Mucosa of rectum (tissue), 2 donors: Measurements from ENCODE around the gene ZNF318.
A peak's percentile ranks its signal among the peaks of the same experiment; 100 is the strongest.
"Not testable (repeated sequence)": the region's sequence is repeated elsewhere in the genome, so short reads cannot be mapped to it uniquely, and the experiment has no call there.

ENCODE experiments used
- H3K27ac ChIP-seq, 2 donors: one replicate each; pipeline ENCODE4 v1.7.0; 2013; ENCODE audit warnings: inconsistent platforms in 2 of 2, low read depth in 2 of 2, low read length in 2 of 2
- H3K27me3 ChIP-seq, 2 donors: one replicate each; pipeline ENCODE4 v1.7.0; 2013; ENCODE audit warnings: low read length in 2 of 2; ENCODE audit not compliant: control insufficient read depth in 2 of 2, insufficient read depth in 2 of 2
- H3K36me3 ChIP-seq, 2 donors: one replicate each; pipeline ENCODE4 v1.7.0; 2013; ENCODE audit warnings: low read length in 2 of 2; ENCODE audit not compliant: control insufficient read depth in 2 of 2, insufficient read depth in 2 of 2
- H3K4me1 ChIP-seq, 2 donors: one replicate each; pipeline ENCODE4 v1.7.0; 2013; ENCODE audit warnings: low read length in 2 of 2, mild to moderate bottlenecking in 1 of 2; ENCODE audit not compliant: control insufficient read depth in 2 of 2, insufficient read depth in 2 of 2
- H3K4me3 ChIP-seq, 2 donors: one replicate each; pipeline ENCODE4 v1.7.0; 2013; ENCODE audit warnings: low read length in 2 of 2
- H3K9ac ChIP-seq, 2 donors: one replicate each; pipeline ENCODE4 v1.7.0; 2013; ENCODE audit warnings: low read length in 2 of 2, low read depth in 1 of 2, mild to moderate bottlenecking in 1 of 2
- H3K9me3 ChIP-seq, 2 donors: one replicate each; pipeline ENCODE4 v1.7.0; 2013; ENCODE audit warnings: low read length in 2 of 2; ENCODE audit not compliant: control insufficient read depth in 2 of 2
- donor health status: healthy.
- donor health status: Normal muscosa, but diverticular disease.

Gene ZNF318

GRCh38 chr6:43389730-43390295, 20.4 kb upstream of the ZNF318 start:
- Histone ChIP-seq H3K27ac (no peak overlapping the region), H3K9ac (no peak overlapping the region), H3K27me3 (no peaks in the 10 kb centered on the region), H3K36me3 (no peaks in the 10 kb centered on the region), H3K4me1 (no peaks in the 10 kb centered on the region), H3K4me3 (no peak overlapping the region), H3K9me3 (no peaks in the 10 kb centered on the region)

DNA sequence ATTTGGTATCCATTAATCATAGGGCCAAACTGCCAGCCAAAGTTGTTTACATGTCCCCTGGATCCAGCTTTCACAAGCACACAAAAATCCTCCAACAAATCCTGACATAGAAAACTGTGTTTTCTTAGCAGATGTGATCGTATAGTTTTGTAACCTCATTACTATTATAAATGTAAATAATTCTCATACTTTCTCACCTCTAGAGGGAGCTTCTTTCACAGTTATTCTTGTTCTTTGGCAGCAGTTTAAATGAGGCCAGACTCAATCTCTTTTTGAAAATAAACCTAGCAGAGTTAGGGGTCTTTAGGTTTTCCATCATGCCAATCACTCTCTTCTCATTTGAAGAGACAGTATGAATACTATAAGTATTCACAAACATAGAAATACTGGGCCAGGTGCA, 17.0 kb upstream of the ZNF318 start:
- no peak overlapping the region for H3K9ac ChIP-seq
- no peaks in the 10 kb centered on the region for H3K27me3 ChIP-seq
- H3K4me1 ChIP-seq = no peaks in the 10 kb centered on the region
- H3K4me3 ChIP-seq = no peak overlapping the region
- no peaks in the 10 kb centered on the region for H3K9me3 ChIP-seq
- H3K36me3 ChIP-seq = no peaks in the 10 kb centered on the region
- no peak overlapping the region for H3K27ac ChIP-seq

DNA sequence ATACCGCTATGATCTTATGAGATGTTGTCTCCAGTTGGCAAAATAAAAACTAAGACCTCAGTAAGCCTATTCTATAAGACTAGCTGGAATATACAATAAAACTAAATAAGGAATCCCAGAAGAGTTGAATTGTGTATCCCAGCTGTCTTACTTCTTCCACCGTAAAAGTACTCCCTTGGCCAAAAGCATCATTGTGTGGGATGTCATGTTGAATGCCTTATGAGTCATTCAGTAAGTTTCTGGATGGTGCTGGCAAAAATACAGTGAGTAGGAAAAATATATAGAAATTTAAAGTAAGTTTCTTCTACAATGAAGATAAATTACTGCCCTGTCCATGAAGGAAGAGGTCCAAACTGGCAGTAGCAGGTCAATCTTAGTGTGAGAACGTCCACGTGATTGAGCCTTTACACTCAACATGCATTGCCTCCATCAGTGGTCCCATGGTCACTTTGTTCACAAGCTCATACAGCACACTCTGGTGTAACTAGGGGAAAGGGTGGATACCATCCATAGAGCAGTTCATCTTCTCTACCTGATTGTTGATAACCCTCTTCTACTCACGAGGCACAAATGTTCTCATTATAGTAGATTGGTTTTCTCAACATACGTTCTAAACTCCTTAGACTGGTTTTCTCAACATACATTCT, 13.7 kb upstream of the ZNF318 start:
- Histone ChIP-seq H3K4me3 (peak overlapping the region in 1 of 2 donors; percentile 35), H3K9ac (no peak overlapping the region), H3K9me3 (no peaks in the 10 kb centered on the region), H3K36me3 (no peaks in the 10 kb centered on the region), H3K27ac (no peak overlapping the region), H3K4me1 (no peaks in the 10 kb centered on the region), H3K27me3 (no peaks in the 10 kb centered on the region)

GRCh38 chr6:43380858-43381257, 11.4 kb upstream of the ZNF318 start:
- H3K9me3 ChIP-seq, H3K4me3 ChIP-seq, H3K9ac ChIP-seq, H3K36me3 ChIP-seq, H3K4me1 ChIP-seq, H3K27me3 ChIP-seq, H3K27ac ChIP-seq: not testable (repeated sequence)

- Histone ChIP-seq H3K4me3 (no peak overlapping the region), H3K27ac (no peak overlapping the region), H3K36me3 (no peaks in the 10 kb centered on the region), H3K4me1 (no peaks in the 10 kb centered on the region), H3K9ac (no peak overlapping the region), H3K27me3 (no peaks in the 10 kb centered on the region), H3K9me3 (no peaks in the 10 kb centered on the region)
Measured at GRCh38 chr6:43378631-43379030, 9.2 kb upstream of the ZNF318 start.

- Histone ChIP-seq H3K9me3 (no peaks in the 10 kb centered on the region), H3K4me3 (no peak overlapping the region), H3K27me3 (peaks cover 0 to 2% of the 10 kb centered on the region in 2 donors), H3K4me1 (no peaks in the 10 kb centered on the region), H3K9ac (no peak overlapping the region), H3K27ac (no peak overlapping the region), H3K36me3 (no peaks in the 10 kb centered on the region)
Measured at GRCh38 chr6:43377710-43378229, 8.3 kb upstream of the ZNF318 start.

- Histone ChIP-seq H3K9ac (no peak overlapping the region), H3K27me3 (peaks cover 0 to 2% of the 10 kb centered on the region in 2 donors), H3K27ac (no peak overlapping the region), H3K9me3 (no peaks in the 10 kb centered on the region), H3K4me1 (no peaks in the 10 kb centered on the region), H3K4me3 (no peak overlapping the region), H3K36me3 (no peaks in the 10 kb centered on the region)
Measured at GRCh38 chr6:43376551-43376981, 7.1 kb upstream of the ZNF318 start.

DNA sequence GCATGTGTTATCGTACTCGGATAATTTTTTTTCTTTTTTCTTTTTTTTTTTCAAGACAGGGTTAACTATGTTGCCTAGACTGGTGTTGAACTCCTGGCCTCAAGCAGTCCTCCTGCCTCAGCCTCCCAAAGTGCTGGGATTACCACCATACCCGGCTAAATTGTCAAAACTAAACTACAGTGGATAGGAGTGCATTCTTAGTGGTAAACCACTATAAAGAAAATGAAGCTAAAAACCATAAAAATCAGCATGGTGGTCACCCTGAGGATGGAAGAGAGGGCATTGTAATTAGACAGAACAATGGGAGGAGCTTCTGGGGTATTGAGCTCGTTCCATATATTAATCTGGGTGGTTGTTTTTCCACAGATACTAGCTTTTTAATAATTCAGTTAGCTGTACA, 6.2 kb upstream of the ZNF318 start:
- Histone ChIP-seq H3K4me1 (no peaks in the 10 kb centered on the region), H3K9me3 (no peaks in the 10 kb centered on the region), H3K36me3 (no peaks in the 10 kb centered on the region), H3K27me3 (peaks cover 0 to 2% of the 10 kb centered on the region in 2 donors), H3K9ac (no peak overlapping the region), H3K4me3 (no peak overlapping the region), H3K27ac (no peak overlapping the region)

- Histone ChIP-seq H3K4me3 (no peak overlapping the region), H3K27me3 (peaks cover 0 to 2% of the 10 kb centered on the region in 2 donors), H3K36me3 (no peaks in the 10 kb centered on the region), H3K9me3 (no peaks in the 10 kb centered on the region), H3K4me1 (peaks cover 2 to 4% of the 10 kb centered on the region in 2 donors), H3K9ac (no peak overlapping the region), H3K27ac (no peak overlapping the region)
Measured at GRCh38 chr6:43373252-43373875, 3.9 kb upstream of the ZNF318 start.

DNA sequence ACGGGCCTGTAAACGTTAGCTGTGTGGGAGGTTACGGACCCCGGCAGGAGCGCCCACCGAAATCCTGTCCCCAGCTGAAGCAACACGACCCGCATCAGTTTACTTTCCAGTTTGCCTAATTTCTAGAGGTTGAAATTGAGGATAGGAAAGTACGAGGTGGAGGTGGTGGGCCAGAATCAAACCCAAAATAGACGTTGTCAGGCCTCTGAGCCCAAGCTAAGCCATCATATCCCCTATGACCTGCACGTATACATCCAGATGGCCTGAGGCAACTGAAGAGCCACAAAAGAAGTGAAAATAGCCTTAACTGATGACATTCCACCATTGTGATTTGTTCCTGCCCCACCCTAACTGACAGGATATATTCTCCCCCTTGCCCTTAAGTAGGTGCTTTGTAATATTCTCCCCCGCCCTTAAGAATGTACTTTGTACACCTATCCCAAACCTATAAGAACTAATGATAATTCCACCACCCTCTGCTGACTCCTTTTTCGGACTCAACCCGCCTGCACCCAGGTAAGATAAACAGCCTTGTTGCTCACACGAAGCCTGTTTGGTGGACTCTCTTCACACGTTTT, 645 bp upstream of the ZNF318 start:
- not testable (repeated sequence) for H3K36me3 ChIP-seq, H3K27me3 ChIP-seq, H3K4me1 ChIP-seq, H3K9me3 ChIP-seq
- Histone ChIP-seq H3K4me3 (peak overlapping the region; percentile 64 to 80), H3K9ac (peak overlapping the region; percentile 61 to 68), H3K27ac (peak overlapping the region; percentile 40 to 77)
